Measurements from ENCODE around the gene COPB1.

DNA sequence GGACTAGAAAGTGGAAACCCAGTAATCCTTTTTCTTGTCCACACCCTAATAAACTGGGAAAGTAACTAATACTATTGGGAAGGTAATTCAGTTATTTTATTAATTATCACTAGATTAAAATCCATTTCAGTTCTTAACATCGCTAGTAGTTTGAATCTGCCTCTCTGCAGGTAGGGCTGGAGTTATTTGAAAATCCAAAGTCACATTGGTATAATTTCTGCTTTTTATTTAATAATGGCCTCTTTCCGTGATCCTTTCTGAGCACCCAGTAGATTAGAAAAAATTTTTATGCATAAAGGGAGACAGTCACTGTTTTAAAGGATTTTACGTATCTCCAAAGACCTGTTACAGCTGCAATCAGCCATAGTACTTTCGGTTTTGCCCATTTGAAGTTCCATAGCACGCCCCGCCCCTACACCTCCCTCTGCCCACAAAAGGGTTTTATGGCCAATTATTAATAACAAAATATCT is 605 bp upstream of the COPB1 start:
- TF ChIP-seq, protein P1, sequence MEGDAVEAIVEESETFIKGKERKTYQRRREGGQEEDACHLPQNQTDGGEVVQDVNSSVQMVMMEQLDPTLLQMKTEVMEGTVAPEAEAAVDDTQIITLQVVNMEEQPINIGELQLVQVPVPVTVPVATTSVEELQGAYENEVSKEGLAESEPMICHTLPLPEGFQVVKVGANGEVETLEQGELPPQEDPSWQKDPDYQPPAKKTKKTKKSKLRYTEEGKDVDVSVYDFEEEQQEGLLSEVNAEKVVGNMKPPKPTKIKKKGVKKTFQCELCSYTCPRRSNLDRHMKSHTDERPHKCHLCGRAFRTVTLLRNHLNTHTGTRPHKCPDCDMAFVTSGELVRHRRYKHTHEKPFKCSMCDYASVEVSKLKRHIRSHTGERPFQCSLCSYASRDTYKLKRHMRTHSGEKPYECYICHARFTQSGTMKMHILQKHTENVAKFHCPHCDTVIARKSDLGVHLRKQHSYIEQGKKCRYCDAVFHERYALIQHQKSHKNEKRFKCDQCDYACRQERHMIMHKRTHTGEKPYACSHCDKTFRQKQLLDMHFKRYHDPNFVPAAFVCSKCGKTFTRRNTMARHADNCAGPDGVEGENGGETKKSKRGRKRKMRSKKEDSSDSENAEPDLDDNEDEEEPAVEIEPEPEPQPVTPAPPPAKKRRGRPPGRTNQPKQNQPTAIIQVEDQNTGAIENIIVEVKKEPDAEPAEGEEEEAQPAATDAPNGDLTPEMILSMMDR (IDR thresholded peaks at IDR 0.05; ENCODE audit: low read depth, low read length): no peak
- TF ChIP-seq EZH2phosphoT487 (IDR thresholded peaks at IDR 0.05; ENCODE audit: low read depth): no peak

All from OCI-LY3 (cell line).